NT2/D1 (cell line): ENCODE data around the gene UBE2E3.

Experiments used
- SUZ12 ChIP-seq: IDR thresholded peaks from 2 replicates; pipeline ENCODE4 v1.6.1; 2011; ENCODE audit not compliant: insufficient read length, insufficient read depth; ENCODE audit errors: extremely low read depth
- YY1 ChIP-seq: IDR thresholded peaks from 2 replicates; pipeline ENCODE4 v1.6.1; 2011; ENCODE audit not compliant: insufficient read length, insufficient read depth

GRCh38 chr2:180983468-180984242 is 3.2 kb downstream of the UBE2E3 start:
- TF ChIP-seq SUZ12 (no peak), YY1 (peak; percentile 40)
